DMS 273 (cell line): ENCODE results near the gene ABCA3.
A peak's percentile ranks its signal among the peaks of the same experiment; 100 is the strongest.
"Not testable (repeated sequence)": the region's sequence is repeated elsewhere in the genome, so short reads cannot be mapped to it uniquely, and the experiment has no call there.

Experiments used
- DNase-seq: peaks from one replicate; lab custom pipeline; 2025; ENCODE audit not compliant: unreplicated experiment; lab: John Stamatoyannopoulos, UW

ABCA3 gene

DNA sequence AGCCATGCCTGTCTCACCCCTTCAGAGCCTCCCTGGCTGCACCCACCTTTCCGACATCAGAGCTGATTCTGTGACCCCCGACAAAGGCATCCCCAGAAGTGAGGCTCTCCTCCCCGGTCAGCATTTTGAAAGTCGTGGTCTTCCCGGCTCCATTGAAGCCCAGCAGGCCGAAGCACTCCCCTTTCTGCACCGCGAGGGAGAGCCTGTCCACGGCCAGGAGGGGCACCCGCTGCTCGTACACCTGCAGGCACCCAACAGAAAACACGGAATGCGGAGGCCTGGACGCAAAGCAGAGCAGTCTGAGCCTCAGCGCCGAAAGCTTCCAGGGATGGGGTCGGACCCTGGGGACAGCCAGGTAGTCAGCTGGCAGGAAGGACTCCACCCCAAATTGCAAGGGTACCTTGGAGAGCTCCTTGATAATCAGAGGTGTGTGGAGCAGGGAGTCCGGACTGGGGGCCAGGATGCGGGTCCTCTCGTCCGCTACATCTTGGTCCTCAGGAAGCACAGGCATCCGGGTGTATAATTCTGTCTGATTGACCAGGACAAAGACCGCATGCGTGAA lies 59.5 kb downstream of the ABCA3 start:
- no peak for DNase-seq

DNA sequence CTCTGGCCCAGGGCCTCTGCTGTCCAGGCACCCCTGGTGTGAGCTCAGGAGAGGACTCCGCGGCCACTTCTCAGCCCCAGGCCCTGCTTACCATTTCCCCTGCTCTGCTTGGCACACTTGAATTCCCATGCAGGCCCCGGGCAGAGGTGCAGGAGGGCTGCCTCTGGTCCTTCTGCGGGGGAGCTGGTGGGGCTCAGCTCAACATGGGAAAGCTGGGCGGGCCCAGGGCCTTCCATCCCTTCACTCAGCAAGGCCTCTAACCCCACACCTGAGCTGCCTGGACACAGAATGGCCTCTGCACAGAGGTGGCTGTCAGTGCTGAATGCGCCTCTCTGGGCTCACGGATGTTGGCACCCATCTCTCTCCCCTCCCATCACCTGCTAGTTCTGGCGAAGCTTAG lies 60.1 kb downstream of the ABCA3 start:
- no peak for DNase-seq

DNA sequence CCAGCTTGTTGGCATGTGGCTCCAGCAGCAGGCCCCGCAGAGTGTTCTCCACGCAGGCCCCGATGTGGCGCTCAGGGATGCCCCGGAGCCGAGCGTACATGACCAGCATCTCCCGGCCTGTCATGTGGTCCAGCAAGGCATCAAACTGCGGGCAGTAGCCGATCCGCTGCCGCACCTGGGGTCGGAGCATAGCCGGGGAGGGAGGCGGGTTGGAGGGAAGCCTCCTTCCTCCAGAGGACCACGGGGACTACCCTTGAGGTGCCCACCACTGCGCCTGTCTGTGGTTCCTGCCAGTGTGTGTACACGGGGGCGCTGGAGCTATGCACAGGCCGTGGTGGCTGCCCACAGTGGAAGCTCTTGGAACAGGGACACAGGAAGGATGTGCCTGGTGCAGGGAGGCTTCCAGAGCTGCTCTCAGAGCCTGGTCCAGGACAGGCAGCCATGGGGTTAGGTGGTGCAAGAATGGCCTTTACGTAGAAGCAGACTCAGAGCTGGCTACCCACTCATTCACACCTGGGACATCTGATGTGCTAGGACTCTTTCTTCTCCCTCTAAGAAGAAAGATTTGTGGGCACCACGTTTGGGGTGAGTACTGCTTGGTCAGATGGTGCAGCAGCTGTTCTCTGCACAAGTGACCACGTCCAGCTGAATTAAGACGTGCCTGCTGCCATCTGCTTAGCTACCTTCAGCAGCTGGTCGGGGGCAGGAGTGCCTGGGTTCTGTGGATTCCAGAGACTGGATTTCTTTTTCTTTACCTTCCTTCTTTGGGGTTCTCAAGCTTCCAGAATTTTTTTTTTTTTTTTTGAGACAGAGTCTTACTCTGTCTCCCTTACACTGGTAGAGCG lies 61.4 kb downstream of the ABCA3 start:
- peak; percentile 71 for DNase-seq

DNA sequence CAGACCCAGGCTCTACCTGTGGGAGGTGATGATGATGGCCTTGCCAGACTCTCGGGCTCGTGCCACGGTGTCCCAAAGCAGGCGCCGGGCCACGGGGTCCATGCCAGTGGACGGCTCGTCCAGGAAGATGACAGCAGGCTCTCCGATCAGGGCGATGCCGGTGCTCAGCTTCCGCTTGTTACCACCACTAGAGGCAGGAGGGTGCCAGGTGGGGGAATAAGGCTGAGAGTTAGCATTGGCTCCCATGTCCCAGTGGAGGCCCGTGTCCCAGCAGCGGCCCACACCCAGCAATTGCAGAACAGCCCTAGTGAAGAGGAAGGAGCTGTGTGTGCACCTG lies 62.3 kb downstream of the ABCA3 start:
- DNase-seq: peak; percentile 34

DNA sequence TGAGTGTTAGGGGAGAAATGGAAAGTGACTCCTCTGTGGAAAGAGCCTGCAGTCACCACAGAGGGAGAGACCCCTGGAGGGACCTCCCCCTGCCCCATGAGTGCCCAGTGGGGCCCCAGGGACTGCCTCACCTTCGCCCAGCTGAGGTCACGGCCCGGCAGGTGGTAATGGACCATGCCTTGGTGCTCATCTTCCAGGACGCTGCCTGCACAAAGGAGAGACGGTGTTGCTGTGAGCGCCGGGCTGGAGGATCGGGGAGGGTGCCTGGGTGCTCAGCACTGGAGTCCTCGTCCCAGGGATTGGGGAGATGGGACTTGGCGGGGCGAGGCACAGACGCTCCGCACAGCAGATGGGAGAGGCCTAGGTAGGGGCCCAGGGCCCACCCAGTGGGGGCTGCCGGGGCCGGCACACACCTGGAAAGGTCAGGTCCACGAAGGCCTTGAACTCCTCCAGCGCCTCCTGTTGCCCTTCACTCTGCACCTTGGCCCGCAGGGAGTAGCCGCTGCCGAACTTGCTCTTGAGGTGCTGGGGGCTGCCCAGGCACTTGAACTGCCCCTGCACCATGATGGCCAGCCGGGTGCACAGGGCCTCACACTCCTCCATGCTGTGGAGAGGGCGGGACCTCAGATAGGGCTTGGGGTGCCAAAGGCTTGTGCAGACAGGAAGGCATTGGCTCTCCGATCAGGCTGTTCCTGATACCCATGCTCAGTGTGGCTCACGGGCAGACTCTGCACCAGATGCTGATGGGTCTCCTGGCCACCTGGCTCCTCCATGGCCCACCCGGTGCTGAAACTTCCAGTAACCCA lies 62.9 kb downstream of the ABCA3 start:
- no peak for DNase-seq

DNA sequence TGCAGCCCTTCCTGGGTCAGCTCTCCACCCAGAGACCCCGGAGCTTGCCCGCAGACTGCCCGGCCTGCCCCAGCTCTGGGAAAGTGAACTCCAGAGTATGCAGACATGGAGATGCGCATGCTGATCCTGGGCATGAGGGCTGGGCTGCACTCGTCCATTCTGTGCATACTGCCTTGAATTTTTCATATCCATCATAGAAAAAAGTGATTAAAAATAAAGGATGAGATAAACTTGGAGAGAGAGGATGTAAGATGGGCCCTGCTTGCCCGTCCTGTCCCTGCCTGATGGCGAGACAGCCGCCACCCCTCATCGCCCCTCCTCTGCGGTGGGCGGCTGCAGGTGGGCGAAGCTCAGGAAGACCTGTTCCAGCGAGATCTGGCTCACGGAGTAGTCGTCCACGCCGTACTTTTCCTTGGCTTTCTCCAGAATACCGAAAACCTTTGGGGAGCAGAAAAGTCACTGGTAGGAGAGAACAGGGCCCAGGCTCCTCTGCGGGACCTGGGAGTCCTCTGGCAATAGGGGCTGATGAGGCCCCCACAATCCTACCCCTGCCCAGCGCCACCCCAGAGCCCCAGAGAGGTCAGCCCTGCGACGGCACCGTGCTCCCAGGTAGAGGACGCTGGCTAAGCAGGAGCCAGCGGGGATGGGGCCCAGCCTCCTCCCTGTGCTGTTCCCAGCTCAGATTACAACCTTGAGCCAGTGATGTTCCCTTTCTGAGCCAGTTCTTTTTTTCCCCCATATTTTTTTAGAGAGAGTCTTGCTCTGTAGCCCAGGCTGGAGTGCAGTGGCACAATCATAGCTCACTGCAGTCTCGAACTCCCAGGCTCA lies 63.9 kb downstream of the ABCA3 start:
- DNase-seq: no peak

DNA sequence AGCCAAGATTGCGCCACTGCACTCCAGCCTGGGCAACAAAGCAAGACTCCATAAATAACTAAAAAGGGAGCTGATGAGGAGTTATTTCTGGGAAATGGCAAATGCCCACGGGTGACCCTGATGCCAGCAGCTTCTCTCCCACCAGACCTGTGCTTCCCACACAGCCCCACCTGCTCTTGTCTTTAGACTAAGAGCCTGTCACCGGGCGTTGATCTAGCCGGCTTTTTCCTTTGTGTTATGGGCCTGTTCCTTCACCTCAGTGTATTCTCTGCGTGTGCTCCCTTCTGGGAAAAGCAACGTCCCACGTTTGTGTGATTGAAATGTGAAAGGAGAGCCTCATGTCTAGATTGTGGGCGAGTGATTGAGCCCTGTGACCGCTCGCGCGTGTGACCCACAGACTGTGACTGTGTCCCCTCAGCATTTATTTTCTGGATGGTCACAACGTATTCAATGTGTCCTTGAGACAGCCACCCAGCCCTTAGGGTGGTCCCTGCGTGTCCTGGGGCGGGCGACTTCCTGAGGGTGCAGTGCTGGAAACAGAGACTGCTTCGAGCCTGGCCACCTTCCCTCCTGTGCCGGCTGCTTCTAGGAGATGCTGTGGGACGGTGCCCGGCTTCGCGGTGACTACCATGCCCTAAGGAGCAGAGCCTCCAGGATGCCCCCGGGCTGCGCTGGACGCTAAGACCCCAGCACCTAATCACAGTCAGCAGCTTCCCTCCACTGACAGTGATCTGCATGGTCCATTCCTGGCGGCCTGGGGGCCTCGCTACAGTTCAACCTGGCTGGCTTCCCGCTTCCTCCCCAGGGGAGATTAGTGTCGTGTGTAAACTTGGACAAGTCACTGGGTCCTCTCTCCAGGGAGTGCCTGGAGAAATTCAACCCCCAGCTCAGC lies 64.8 kb downstream of the ABCA3 start:
- no peak for DNase-seq

DNA sequence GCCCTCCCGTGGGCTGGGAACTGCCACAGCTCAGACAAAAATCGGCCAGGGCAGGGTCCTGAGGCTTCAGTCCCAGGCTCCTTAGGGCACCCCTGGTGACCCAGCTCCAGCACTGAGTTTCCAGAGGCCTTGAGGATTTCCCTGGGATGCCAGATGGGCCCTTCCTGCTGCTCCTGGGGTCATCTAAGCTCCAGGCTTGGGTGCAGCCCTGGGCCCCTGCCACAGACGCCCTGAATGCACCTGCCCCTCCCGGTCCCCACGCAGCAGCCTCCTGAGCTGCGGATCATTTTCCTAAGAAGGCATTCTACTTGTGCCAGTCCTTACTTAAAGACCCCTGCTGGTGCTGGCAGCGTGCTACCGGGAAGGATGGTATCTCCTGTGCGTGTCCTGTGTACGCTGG lies 66.6 kb downstream of the ABCA3 start:
- peak; percentile 44 for DNase-seq

DNA sequence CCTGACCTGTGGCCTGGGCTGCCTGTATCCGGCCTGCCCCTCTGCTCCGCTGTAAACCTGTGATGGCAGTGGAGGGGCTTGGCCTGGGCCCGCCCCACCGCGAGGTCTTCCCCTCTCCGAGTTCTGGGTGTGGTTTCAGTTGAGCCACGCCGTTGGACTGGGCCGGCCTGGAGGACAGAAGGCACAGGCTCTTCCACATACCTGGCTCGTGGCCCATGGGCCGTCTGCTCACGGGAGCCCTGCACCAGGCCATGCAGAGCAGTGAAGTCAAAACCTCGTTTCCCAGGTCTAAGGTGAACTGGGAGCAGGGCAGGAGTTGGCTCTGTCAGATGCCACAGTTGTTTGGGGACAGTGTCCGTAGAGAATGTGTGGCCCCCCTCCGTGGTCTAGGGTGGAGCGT lies 67.0 kb downstream of the ABCA3 start:
- peak; percentile 67 for DNase-seq

DNA sequence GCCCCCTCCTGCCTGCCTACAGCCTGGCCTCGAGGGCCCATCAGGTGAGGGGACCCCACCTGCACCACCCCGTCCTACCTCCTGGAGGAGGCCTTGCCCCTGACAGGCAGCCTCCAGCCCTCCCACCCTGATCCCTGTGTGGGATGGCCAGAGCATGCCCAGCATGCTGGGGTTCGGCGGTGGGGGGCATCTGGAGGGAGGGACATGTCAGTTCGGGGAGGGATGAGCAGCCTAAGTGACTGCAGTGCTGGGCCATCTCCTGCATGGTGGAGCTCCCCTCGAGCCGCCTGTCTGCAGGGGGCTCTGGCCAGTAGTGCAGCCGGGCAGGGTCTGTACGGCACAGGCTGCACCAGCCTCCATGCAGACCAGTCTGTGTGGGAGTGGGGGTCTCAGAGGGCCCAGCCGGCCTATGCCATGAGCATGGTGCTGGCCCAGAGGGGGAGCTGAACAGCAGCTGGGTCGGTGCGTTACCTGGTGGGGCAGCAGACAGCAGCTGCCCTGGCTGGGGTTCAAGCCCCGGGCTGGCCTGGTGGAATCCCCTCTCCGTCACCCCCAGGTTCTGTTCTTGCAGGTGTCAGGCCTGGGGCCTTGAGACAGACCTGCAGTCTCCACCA lies 68.6 kb downstream of the ABCA3 start:
- no peak for DNase-seq

DNA sequence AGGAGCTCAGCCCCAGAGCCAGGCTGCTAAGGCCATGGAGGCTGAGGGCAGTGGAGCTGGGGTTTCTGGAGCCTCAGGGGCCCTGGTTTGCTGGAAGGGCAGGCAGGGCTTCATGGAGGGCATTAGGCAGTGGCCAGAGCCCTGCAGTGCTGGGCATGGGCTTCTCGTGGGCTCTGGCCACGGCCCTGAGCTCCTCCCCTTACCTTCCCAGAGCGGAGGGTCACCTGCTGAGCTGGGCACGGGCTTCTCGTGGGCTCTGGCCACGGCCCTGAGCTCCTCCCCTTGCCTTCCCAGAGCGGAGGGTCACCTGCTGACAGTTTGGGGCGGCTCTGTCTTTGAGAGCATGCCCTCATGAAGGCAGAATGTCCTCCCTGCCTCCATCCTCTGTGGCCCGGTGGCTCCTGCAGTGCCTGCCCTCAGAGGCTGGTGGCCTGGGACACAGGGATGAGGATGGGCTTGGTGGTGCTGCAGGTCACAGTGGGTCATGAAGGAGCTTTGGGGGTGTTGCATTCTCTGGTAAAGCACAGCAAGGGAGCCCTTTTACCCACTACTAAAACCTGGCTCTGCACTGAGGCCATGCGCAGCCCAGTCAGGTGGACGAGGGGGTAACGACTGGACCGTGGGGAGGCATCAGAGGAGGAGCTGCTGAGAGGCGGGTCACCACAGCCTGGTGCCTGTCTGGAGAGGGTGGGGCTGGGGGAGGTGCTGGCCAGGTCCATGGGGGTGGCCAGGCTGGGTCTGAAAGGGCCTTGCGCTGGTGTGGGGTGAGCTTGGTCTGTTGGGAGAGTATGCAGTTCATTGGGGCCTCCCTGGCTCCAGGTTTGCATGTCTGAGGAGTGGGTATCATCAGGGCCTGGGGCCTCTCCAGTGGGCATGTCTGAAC lies 69.7 kb downstream of the ABCA3 start:
- no peak for DNase-seq

DNA sequence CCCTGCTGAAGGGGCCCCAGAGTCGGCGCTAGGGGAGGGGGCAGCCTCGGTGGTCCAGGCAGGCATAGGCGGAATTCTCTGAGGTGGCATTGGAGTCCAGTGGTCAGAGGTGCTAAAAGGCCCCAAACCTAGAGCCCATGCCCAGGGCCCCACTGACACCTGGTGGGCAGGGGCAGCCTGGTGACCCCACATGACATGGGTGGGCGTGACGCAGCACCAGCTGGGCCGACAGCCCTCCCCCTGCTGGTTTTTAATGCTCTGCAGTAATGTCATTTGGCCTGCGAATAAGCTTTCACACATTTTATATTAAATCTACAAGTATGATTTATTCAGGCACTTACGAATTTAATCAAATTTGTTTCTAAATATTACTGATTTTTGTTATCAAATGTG lies 70.5 kb downstream of the ABCA3 start:
- DNase-seq: peak; percentile 39

DNA sequence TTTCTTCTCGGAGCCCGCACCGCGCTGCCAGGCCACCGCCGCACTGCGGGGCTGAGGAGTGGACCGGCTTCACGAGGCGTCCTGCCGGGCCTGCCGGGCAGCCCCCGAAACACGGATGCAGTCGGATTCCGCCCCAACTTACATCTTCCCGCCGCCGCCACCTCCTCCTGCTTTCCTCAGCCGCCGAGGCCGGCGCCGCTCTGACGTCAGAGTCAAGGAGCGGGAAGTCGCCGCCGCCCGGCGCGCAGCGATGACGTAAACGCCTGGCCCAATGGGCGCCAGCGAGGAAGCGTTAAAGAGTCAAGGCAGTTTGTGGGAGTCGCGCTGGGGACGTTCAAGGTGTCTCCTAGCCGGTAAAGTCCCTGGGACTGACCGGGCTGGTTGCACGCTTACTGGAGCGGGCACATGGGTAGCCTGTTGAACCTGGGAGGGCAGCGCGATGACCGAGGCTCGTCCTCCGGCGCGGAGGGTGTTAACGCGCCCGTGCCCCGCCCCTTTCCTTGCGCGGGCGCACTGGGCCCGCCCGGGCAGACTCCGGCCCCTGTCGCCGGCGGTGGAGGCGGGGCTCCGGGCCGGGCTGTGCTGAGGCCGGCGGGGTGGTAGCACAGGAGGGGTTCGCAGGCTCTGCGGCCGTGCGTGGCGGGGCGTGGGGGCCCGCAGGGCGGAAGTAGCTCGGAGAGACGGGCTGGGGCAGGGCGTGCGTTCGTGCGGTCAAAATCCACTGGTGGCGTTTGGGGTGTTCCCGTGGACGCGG lies 72.4 kb downstream of the ABCA3 start, which contains the start of gene RNPS1:
Gene RNPS1 (minus strand): TSS at position 214 of the 754 bp plus-strand sequence. CDS start 3,483 bp downstream, outside the sequence.
- peak; percentile 99 for DNase-seq

DNA sequence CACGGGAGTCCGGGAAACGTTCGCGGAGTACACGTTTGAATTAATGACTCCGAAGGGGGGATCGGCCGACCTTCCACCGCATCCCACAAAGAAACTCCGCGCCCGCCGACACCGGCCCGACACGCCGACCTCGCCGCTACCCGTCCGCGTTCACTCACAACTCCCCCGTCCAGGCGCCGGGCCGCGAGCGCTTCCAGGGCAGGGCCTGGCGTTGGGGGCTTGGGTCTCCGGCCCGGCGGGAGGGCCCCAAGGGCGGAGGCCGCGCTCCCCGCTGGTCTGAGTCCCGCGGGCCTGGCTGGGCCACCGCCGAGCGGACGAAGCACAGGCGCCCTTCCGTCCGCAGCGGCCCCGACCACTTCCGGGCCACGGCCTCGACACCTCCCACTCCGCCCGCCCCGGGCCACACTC lies 73.0 kb downstream of the ABCA3 start:
- peak; percentile 86 for DNase-seq

DNA sequence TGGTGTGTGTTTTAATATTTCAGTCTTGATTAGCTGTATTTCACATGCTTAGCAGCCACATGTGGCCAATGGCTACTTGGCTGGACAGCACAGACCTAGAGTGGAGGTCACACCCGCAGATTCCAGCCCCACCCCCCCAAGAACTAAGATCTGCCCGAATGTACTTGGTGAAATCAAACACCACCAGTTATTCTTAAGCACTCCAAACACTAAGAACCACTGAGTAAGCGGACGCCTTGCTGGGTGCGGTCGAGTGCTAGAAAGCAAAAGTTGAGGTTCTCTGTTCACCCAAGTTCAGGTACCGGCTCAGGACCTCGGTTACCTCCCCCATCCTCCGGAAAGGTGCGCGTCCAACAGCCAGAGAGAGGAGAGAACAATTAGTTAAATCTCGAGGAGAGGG lies 73.6 kb downstream of the ABCA3 start:
- not testable (repeated sequence) for DNase-seq

DNA sequence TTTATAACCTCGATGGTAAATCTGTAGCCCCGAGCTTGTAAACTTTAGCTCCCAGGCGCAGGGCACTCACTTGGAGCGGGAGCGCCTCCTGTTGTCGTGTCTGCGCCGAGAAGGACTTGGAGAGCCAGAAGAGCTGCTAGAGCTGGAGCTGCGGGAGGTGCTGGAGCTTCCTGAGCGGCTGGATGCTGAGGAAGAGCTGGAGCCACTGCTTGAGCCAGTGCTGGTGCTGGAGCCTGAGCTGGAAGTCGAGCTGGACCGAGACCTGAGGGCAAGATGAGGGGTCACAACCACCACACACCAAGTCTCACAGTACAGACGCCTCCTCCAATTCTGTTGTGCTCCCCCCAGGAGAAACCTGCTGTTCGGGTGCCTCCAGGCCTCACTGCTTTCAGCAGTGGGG lies 77.5 kb downstream of the ABCA3 start:
- not testable (repeated sequence) for DNase-seq

DNA sequence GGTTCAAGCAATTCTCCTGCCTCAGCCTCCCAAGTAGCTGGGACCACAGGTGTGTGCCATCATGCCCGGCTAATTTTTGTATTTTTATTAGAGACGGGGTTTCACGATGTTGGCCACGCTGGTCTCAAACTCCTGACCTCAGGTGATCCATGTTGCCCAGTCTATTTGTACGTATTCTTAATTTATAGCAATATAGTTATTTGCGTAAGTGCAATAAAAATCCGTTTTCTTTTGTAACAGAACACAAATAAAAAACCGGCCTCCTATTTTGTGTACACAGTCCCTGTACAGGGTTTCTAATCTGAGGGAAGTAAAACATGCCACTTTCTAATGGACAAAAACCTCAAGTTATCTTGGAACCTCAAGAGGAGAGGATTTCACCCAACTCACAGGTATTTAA lies 80.3 kb downstream of the ABCA3 start:
- no peak for DNase-seq

DNA sequence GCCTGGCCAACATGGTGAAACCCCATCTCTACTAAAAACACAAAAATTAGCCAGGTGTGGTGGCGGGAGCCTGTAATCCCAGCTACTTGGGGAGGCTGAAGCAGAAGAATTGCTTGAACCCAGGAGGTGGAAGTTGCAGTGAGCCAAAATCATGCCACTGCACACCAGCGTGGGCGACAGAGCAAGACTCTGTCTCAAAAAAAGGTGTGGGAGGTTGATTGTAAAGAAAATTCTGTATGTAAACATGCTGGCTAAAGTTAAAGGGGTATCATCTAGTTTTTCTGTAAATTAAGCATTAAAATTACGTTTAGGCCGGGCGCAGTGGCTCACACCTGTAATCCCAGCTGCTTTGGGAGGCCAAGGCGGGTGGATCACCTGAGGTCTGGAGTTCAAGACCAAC lies 82.0 kb downstream of the ABCA3 start:
- DNase-seq: not testable (repeated sequence)
